ENCODE results near the gene SELENOS.
A peak's percentile ranks its signal among the peaks of the same experiment; 100 is the strongest.

Gene SELENOS

GRCh38 chr15:101286471-101287114 lies 9.3 kb upstream of the SELENOS start:
- H3K27me3 ChIP-seq (ENCODE audit: control insufficient read depth, insufficient read depth, low read length) = no peaks in the 10 kb centered on the region
- no peak overlapping the region for H3K9ac ChIP-seq (ENCODE audit: low read length)
- H3K9me3 ChIP-seq (ENCODE audit: control insufficient read depth, low read length) = no peaks in the 10 kb centered on the region
- no peak overlapping the region for H3K4me3 ChIP-seq (ENCODE audit: low read length)
- H3K36me3 ChIP-seq (ENCODE audit: control insufficient read depth, insufficient read depth, low read length) = no peaks in the 10 kb centered on the region
- H3K4me1 ChIP-seq (ENCODE audit: control insufficient read depth, insufficient read depth, low read length) = no peaks in the 10 kb centered on the region

GRCh38 chr15:101283931-101284330 lies 6.6 kb upstream of the SELENOS start:
- H3K36me3 ChIP-seq (ENCODE audit: control insufficient read depth, insufficient read depth, low read length) = no peaks in the 10 kb centered on the region

DNA sequence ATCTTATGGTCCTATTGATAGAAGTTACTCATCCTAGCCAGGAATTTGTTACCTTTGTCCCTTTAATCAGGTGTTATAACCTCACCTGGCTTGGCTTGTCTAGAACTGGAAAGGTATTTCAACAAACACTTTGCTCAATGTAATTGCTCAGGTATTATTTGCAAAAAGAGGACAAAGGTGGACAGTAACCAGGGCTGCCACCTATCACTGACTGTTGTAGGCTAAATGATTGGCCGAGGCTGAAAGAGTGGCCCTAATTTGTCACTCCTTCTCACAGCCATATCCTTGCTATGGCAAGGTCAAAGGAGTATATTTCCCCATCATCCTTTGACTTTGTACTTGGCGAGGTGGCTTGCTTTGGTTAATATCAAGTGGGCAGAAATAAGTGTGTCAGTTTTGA lies 2.7 kb upstream of the SELENOS start:
- H3K4me3 ChIP-seq (ENCODE audit: low read length) = no peak overlapping the region
- H3K9me3 ChIP-seq (ENCODE audit: control insufficient read depth, low read length) = no peaks in the 10 kb centered on the region
- H3K27me3 ChIP-seq (ENCODE audit: control insufficient read depth, insufficient read depth, low read length) = no peaks in the 10 kb centered on the region
- H3K4me1 ChIP-seq (ENCODE audit: control insufficient read depth, insufficient read depth, low read length) = peaks cover 5% of the 10 kb centered on the region
- no peaks in the 10 kb centered on the region for H3K36me3 ChIP-seq (ENCODE audit: control insufficient read depth, insufficient read depth, low read length)
- H3K9ac ChIP-seq (ENCODE audit: low read length) = no peak overlapping the region

More at GRCh38 chr15:101283931-101284330, 6.6 kb upstream of the SELENOS start:
- no peaks in the 10 kb centered on the region for H3K9me3 ChIP-seq (ENCODE audit: control insufficient read depth, low read length)
- H3K4me1 ChIP-seq (ENCODE audit: control insufficient read depth, insufficient read depth, low read length) = no peaks in the 10 kb centered on the region
- no peak overlapping the region for H3K4me3 ChIP-seq (ENCODE audit: low read length)
- H3K27me3 ChIP-seq (ENCODE audit: control insufficient read depth, insufficient read depth, low read length) = no peaks in the 10 kb centered on the region
- no peak overlapping the region for H3K9ac ChIP-seq (ENCODE audit: low read length)

GRCh38 chr15:101277943-101278564 lies 769 bp upstream of the SELENOS start:
- no peaks in the 10 kb centered on the region for H3K9me3 ChIP-seq (ENCODE audit: control insufficient read depth, low read length)
- no peak overlapping the region for H3K4me3 ChIP-seq (ENCODE audit: low read length)
- H3K36me3 ChIP-seq (ENCODE audit: control insufficient read depth, insufficient read depth, low read length) = peaks cover 12% of the 10 kb centered on the region
- peak overlapping the region; percentile 20 for H3K9ac ChIP-seq (ENCODE audit: low read length)
- H3K27me3 ChIP-seq (ENCODE audit: control insufficient read depth, insufficient read depth, low read length) = no peaks in the 10 kb centered on the region
- peaks cover 5% of the 10 kb centered on the region for H3K4me1 ChIP-seq (ENCODE audit: control insufficient read depth, insufficient read depth, low read length)

DNA sequence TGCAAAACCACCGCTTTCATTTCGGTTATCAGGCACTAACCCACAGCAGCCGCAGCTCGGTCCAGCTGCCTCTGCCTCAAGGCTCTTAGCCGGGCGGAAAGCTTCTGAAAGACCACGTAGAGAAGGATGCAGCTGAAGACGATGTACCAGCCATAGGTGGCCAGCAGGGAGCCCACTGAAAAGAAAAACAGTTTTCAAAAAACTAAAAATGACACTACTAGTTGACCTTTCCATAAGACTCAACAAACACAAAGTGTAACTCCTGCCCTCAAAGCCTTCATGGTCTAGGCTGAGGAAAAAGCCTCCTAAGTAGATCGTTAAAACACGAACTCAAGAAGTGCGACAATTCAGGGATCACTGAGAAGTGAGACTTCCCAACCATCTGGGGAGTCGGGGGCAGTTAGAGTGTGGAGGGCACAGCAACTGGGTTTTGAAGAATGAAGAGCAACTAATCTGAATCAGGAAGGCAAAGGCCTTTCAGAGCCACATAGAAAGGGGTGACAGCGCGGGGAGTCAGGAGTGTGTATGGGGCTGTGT lies 716 bp downstream of the SELENOS start:
- H3K4me3 ChIP-seq (ENCODE audit: low read length) = peak overlapping the region; percentile 52
- H3K27me3 ChIP-seq (ENCODE audit: control insufficient read depth, insufficient read depth, low read length) = no peaks in the 10 kb centered on the region
- peak overlapping the region; percentile 78 for H3K9ac ChIP-seq (ENCODE audit: low read length)
- H3K36me3 ChIP-seq (ENCODE audit: control insufficient read depth, insufficient read depth, low read length) = peaks cover 12% of the 10 kb centered on the region
- peaks cover 5% of the 10 kb centered on the region for H3K4me1 ChIP-seq (ENCODE audit: control insufficient read depth, insufficient read depth, low read length)
- no peaks in the 10 kb centered on the region for H3K9me3 ChIP-seq (ENCODE audit: control insufficient read depth, low read length)

DNA sequence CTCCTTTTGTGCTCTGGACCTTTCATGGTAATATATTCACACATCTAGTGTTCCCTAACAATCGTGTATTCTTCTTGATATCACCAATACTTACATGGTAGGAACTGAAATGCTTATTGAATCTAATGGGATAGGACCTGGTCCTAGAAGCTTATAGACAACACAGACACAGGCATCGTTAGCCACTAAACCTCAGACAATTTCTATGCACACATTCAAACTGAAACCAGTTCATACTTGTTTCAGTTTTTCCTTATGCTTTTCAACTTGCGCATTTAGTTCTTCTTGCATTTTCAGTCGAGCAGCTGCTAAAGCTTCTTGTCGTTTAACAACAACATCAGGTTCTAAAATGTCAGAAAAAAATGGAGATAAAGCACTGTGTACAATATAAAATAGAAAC lies 2.3 kb downstream of the SELENOS start:
- Histone ChIP-seq H3K9ac (ENCODE audit: low read length) (no peak overlapping the region), H3K9me3 (ENCODE audit: control insufficient read depth, low read length) (no peaks in the 10 kb centered on the region), H3K27me3 (ENCODE audit: control insufficient read depth, insufficient read depth, low read length) (no peaks in the 10 kb centered on the region), H3K4me3 (ENCODE audit: low read length) (no peak overlapping the region), H3K4me1 (ENCODE audit: control insufficient read depth, insufficient read depth, low read length) (peaks cover 5% of the 10 kb centered on the region), H3K36me3 (ENCODE audit: control insufficient read depth, insufficient read depth, low read length) (peaks cover 22% of the 10 kb centered on the region)

DNA sequence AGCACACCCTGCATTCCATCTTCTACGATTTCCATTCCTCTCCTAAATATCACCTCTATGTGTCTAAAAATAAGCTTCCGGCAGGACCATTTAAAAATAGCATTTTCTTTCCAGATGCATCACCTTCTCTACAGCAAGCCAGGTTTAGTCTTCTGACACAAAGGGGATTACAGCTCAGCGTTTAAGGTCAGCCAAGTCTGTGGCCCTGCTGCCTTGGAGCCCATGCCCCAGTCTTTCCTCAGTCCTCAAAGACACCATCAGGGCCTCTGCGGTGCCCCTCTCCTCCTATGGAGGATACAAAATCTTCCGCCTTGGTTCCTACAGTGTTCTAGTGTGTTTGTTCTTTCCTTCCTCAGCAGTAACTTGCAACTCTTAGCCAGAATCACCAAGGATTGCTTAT lies 3.8 kb downstream of the SELENOS start:
- H3K36me3 ChIP-seq (ENCODE audit: control insufficient read depth, insufficient read depth, low read length) = peaks cover 22% of the 10 kb centered on the region
- no peak overlapping the region for H3K9ac ChIP-seq (ENCODE audit: low read length)
- H3K9me3 ChIP-seq (ENCODE audit: control insufficient read depth, low read length) = no peaks in the 10 kb centered on the region
- no peaks in the 10 kb centered on the region for H3K27me3 ChIP-seq (ENCODE audit: control insufficient read depth, insufficient read depth, low read length)
- peaks cover 5% of the 10 kb centered on the region for H3K4me1 ChIP-seq (ENCODE audit: control insufficient read depth, insufficient read depth, low read length)
- no peak overlapping the region for H3K4me3 ChIP-seq (ENCODE audit: low read length)

DNA sequence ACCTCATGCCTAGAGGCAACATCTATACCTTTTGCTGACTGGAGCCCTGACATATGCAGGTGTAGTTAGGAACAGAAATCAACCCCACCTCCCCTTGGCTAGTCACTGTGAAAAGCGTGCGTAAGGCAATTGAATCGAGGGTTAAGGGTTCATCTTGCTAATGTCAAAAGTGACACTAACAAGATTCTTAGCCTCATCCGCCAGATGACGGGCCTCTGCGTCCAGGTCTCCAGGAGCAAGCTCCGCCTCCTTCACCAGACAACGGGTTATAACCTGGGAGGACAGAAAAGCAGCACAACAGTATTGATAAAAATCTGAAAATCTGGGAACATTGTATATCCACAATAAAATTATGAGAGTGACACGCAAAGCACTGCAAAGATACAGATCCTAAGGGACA lies 4.7 kb downstream of the SELENOS start:
- peaks cover 22% of the 10 kb centered on the region for H3K36me3 ChIP-seq (ENCODE audit: control insufficient read depth, insufficient read depth, low read length)
- peaks cover under 1% of the 10 kb centered on the region for H3K4me1 ChIP-seq (ENCODE audit: control insufficient read depth, insufficient read depth, low read length)
- H3K4me3 ChIP-seq (ENCODE audit: low read length) = no peak overlapping the region
- H3K9ac ChIP-seq (ENCODE audit: low read length) = no peak overlapping the region
- H3K27me3 ChIP-seq (ENCODE audit: control insufficient read depth, insufficient read depth, low read length) = no peaks in the 10 kb centered on the region
- no peaks in the 10 kb centered on the region for H3K9me3 ChIP-seq (ENCODE audit: control insufficient read depth, low read length)

GRCh38 chr15:101269479-101270223 lies 7.6 kb downstream of the SELENOS start:
- peaks cover 22% of the 10 kb centered on the region for H3K36me3 ChIP-seq (ENCODE audit: control insufficient read depth, insufficient read depth, low read length)
- H3K4me3 ChIP-seq (ENCODE audit: low read length) = no peak overlapping the region
- no peaks in the 10 kb centered on the region for H3K4me1 ChIP-seq (ENCODE audit: control insufficient read depth, insufficient read depth, low read length)
- no peaks in the 10 kb centered on the region for H3K9me3 ChIP-seq (ENCODE audit: control insufficient read depth, low read length)
- no peaks in the 10 kb centered on the region for H3K27me3 ChIP-seq (ENCODE audit: control insufficient read depth, insufficient read depth, low read length)
- H3K9ac ChIP-seq (ENCODE audit: low read length) = no peak overlapping the region

DNA sequence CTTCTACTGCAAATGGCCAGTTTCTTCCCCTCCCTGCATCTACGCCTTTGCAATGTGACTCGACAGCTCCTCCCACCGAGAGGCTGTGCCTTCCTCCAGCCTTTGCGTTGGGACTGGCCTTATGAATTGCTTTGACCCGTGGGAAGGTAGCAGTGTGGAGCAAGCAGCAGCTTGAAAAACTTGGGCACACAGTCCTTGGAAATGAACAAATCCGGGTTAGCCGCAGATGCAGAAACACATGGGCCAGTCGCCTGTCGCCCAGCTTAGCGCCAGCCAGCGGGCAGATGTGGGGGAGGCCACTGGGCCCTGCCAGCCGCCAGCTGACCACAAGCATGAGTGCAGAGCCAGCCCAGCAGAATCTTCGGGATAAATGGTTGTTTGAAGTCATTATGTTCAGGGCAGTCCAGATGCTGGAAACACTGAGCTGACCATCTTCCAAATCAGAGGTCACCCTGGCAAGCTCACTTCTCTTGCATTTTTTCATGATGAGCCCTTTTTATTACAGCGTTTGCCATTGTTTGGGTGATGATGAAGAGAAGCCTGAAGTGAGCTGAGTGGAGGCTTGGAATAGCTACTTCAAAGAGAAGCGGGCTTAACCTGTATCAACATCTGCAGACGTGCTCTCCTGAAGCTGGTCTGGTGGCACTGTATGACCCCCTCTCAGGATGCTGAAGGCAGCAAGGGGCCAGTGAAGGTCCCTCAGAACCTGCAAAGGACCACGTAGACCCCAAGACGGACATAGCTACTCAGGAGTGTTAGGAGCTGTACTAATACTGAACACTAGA lies 9.8 kb downstream of the SELENOS start:
- H3K4me1 ChIP-seq (ENCODE audit: control insufficient read depth, insufficient read depth, low read length) = no peaks in the 10 kb centered on the region
- no peak overlapping the region for H3K4me3 ChIP-seq (ENCODE audit: low read length)
- no peaks in the 10 kb centered on the region for H3K9me3 ChIP-seq (ENCODE audit: control insufficient read depth, low read length)
- H3K36me3 ChIP-seq (ENCODE audit: control insufficient read depth, insufficient read depth, low read length) = peaks cover 10% of the 10 kb centered on the region
- no peaks in the 10 kb centered on the region for H3K27me3 ChIP-seq (ENCODE audit: control insufficient read depth, insufficient read depth, low read length)
- no peak overlapping the region for H3K9ac ChIP-seq (ENCODE audit: low read length)

DNA sequence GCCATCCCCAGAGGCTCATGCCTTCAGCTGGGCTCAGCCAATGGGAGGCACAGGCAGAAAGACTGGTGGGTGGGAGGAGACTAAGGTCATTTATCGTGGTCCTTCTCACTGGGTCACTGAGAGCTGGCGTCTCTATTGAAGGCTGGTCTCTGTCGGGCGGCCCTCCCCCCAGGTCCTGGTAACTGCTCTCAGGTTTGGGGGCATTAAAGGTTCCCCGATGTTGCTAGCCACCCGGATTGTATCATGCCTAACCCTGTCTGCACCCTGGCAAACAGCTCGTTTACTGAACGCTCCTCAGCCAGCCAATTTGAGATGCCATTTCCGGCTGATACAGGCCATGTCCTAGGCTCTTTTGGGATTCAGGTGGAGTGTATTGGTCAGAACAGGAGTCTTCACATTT lies 10.5 kb downstream of the SELENOS start:
- Histone ChIP-seq H3K9ac (ENCODE audit: low read length) (no peak overlapping the region), H3K9me3 (ENCODE audit: control insufficient read depth, low read length) (no peaks in the 10 kb centered on the region), H3K4me3 (ENCODE audit: low read length) (no peak overlapping the region), H3K4me1 (ENCODE audit: control insufficient read depth, insufficient read depth, low read length) (no peaks in the 10 kb centered on the region), H3K27me3 (ENCODE audit: control insufficient read depth, insufficient read depth, low read length) (no peaks in the 10 kb centered on the region), H3K36me3 (ENCODE audit: control insufficient read depth, insufficient read depth, low read length) (peaks cover 10% of the 10 kb centered on the region)

Data from mucosa of stomach (tissue), 1 donor.